ENCODE measurements around the gene SCCPDH.

- TF ChIP-seq CTCF (IDR thresholded peaks at IDR 0.05; ENCODE audit: extremely low read depth in 1 of 2, insufficient read depth in 1 of 2, low read depth in 1 of 2, low read length in 2 of 2) (peak; percentile 74 to 80), MYC (IDR thresholded peaks at IDR 0.05; ENCODE audit: low read depth, low read length) (no peak), MAX (IDR thresholded peaks at IDR 0.05; ENCODE audit: insufficient read depth, insufficient read length) (no peak), EZH2 (IDR thresholded peaks at IDR 0.05; ENCODE audit: borderline replicate concordance, low read depth, low read length, severe bottlenecking) (no peak), POLR2A (IDR thresholded peaks at IDR 0.05; ENCODE audit: low read depth, low read length) (no peak), POLR2AphosphoS5 (IDR thresholded peaks at IDR 0.05; ENCODE audit: insufficient read depth, low read depth, low read length) (no peak)
Measured at GRCh38 chr1:246753670-246754535, 29.7 kb downstream of the SCCPDH start.
